GM20431 (cell line): ENCODE data around the gene CD48.

Source experiments
- in situ Hi-C: fragments of 300-500 bp; cut with MseI, MboI; formaldehyde crosslinking; loops from one replicate; pipeline ENCODE4 v1.15.0; 2020; ENCODE audit warnings: low sequenced_read_pairs; ENCODE audit not compliant: unreplicated experiment

The CD48 gene

GRCh38 chr1:160638540-160638857 lies 73.1 kb downstream of the CD48 start:
- in situ Hi-C loops, result no loop called here

- in situ Hi-C loops, result no loop called here
These were observed 73.6 kb downstream of the CD48 start for GRCh38 chr1:160637821-160638539.

GRCh38 chr1:160637065-160637464 lies 74.6 kb downstream of the CD48 start:
- in situ Hi-C loops, result no loop called here

GRCh38 chr1:160636547-160636946 lies 75.1 kb downstream of the CD48 start:
- in situ Hi-C loops, result no loop called here

- in situ Hi-C loops, result no loop called here
These were observed 75.5 kb downstream of the CD48 start for GRCh38 chr1:160636076-160636475.

- in situ Hi-C loops, result no loop called here
These were observed 76.8 kb downstream of the CD48 start for GRCh38 chr1:160634543-160635491.

GRCh38 chr1:160633330-160633903 lies 78.2 kb downstream of the CD48 start:
- in situ Hi-C loops, result no loop called here

GRCh38 chr1:160631983-160632625 lies 79.5 kb downstream of the CD48 start:
- in situ Hi-C loops, result no loop called here

GRCh38 chr1:160630523-160631451 lies 80.8 kb downstream of the CD48 start:
- in situ Hi-C loops, result no loop called here

GRCh38 chr1:160629286-160630210 lies 82.1 kb downstream of the CD48 start:
- in situ Hi-C loops, result no loop called here

- in situ Hi-C loops, result no loop called here
These were observed 82.8 kb downstream of the CD48 start for GRCh38 chr1:160628799-160629263.
